ENCODE measurements around the gene UNC5A. TPM values are rescaled to one million over a fixed set of nuclear protein-coding genes. Genes with fewer than 3 reads are reported as not detected.

Gene UNC5A
- total and polyA plus RNA-seq, 2 of the 8 experiments (the other 6 are each of a cell fraction or from before 2014, with no cell fraction given), result 4.0 to 7.6 TPM

- 91% methylated on average over 2 of the region's 2 CpGs; no CpG with 5 or more reads in 1 of the 2 experiments for WGBS, 2 experiments (ENCODE audit: extremely low coverage in 1 of 2, insufficient coverage in 1 of 2, insufficient read length in 1 of 2, insufficient replicate concordance in 2 of 2, low coverage in 1 of 2, low lambda C conversion rate in 2 of 2, missing lambda C conversion rate in 1 of 2)
- H3K9ac ChIP-seq (replicated peaks in 1 of 4; ENCODE audit: extremely low read depth in 1 of 4, low read depth in 3 of 4, low read length in 3 of 4), result no peak overlapping the region
- TF ChIP-seq CEBPB (IDR thresholded peaks at IDR 0.05; ENCODE audit: low read depth, low read length), result no peak
- TF ChIP-seq EP300 (IDR thresholded peaks at IDR 0.05; ENCODE audit: borderline replicate concordance in 1 of 2, low read depth in 2 of 2, low read length in 2 of 2), result no peak
- no peak for TF ChIP-seq TCF12 (IDR thresholded peaks at IDR 0.05; ENCODE audit: low read depth, low read length)
- TF ChIP-seq, protein P1, sequence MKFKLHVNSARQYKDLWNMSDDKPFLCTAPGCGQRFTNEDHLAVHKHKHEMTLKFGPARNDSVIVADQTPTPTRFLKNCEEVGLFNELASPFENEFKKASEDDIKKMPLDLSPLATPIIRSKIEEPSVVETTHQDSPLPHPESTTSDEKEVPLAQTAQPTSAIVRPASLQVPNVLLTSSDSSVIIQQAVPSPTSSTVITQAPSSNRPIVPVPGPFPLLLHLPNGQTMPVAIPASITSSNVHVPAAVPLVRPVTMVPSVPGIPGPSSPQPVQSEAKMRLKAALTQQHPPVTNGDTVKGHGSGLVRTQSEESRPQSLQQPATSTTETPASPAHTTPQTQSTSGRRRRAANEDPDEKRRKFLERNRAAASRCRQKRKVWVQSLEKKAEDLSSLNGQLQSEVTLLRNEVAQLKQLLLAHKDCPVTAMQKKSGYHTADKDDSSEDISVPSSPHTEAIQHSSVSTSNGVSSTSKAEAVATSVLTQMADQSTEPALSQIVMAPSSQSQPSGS (IDR thresholded peaks at IDR 0.05; ENCODE audit: low read length), result no peak
- TF ChIP-seq SP2 (IDR thresholded peaks at IDR 0.05; ENCODE audit: low read length), result no peak
- no peak for TF ChIP-seq CBX5 (IDR thresholded peaks at IDR 0.05; ENCODE audit: low read depth, low read length)
- no peak for TF ChIP-seq SUZ12 (IDR thresholded peaks at IDR 0.05; ENCODE audit: low read length)
- TF ChIP-seq BACH1 (IDR thresholded peaks at IDR 0.05; ENCODE audit: low read length), result no peak
- TF ChIP-seq KDM1A (IDR thresholded peaks at IDR 0.05; ENCODE audit: borderline replicate concordance, low read length), result no peak
- TF ChIP-seq RXRA (IDR thresholded peaks at IDR 0.05; ENCODE audit: insufficient read depth, low read depth, low read length), result no peak
- TF ChIP-seq RAD21 (IDR thresholded peaks at IDR 0.05 in 1 of 2, conservative IDR thresholded peaks at IDR 0.05 in 1 of 2; ENCODE audit: low read depth in 2 of 2, low read length in 2 of 2), result no peak
- no peak for TF ChIP-seq SP1 (IDR thresholded peaks at IDR 0.05; ENCODE audit: low read depth, low read length)
- TF ChIP-seq SRF (IDR thresholded peaks at IDR 0.05; ENCODE audit: low read depth, low read length), result no peak
These were observed 48.6 kb upstream of the UNC5A start for GRCh38 chr5:176761755-176762154.

More at GRCh38 chr5:176761755-176762154, 48.6 kb upstream of the UNC5A start:
- Histone ChIP-seq H3K79me1 (ENCODE audit: low read depth, low read length) (no peaks in the 10 kb centered on the region), H3K23ac (ENCODE audit: insufficient read length) (no peak overlapping the region), H4K91ac (replicated peaks; ENCODE audit: insufficient read length, low read length) (no peak overlapping the region), H3K4me1 (replicated peaks in 1 of 4; ENCODE audit: control insufficient read depth in 3 of 4, insufficient read depth in 4 of 4, low read length in 3 of 4) (no peaks in the 10 kb centered on the region), H3K18ac (ENCODE audit: extremely low read depth, low read length) (no peak overlapping the region), H3K4me2 (ENCODE audit: insufficient read depth in 1 of 2, low read depth in 2 of 2, low read length in 2 of 2) (no peak overlapping the region), H2BK20ac (ENCODE audit: low read length) (0 out of 2 replicates have a peak overlapping the region, but pooled peaks have one; percentile 15), H4K8ac (ENCODE audit: extremely low read depth, insufficient read depth, low read length) (no peak overlapping the region), H3K9me3 (ENCODE audit: insufficient read depth in 2 of 2, low read depth in 1 of 2, low read length in 1 of 2) (no peaks in the 10 kb centered on the region), H2BK12ac (ENCODE audit: low read depth, low read length) (no peak overlapping the region), H3K4me3 (ENCODE audit: extremely low read depth in 1 of 4, insufficient read depth in 2 of 4, low read depth in 3 of 4, low read length in 4 of 4) (no peak overlapping the region), H2BK15ac (ENCODE audit: low read length) (no peak overlapping the region), H2BK5ac (ENCODE audit: low read depth, low read length) (no peak overlapping the region), H3K23me2 (ENCODE audit: low read depth, low read length) (no peaks in the 10 kb centered on the region), H4K5ac (ENCODE audit: insufficient read length, low read depth, low read length) (no peak overlapping the region), H2AFZ (ENCODE audit: low read length) (no peak overlapping the region), H2AK5ac (ENCODE audit: low read depth, low read length) (no peak overlapping the region), H3K27ac (ENCODE audit: low read depth, low read length) (no peak overlapping the region), H4K20me1 (replicated peaks in 1 of 2; ENCODE audit: control insufficient read depth in 1 of 2, insufficient read depth in 2 of 2, low read length in 2 of 2) (no peaks in the 10 kb centered on the region), H3K27me3 (replicated peaks in 1 of 4; ENCODE audit: control insufficient read depth in 3 of 4, extremely low read depth in 1 of 4, insufficient read depth in 3 of 4, low read length in 3 of 4) (no peaks in the 10 kb centered on the region), H3K56ac (replicated peaks; ENCODE audit: insufficient read length, low read depth, low read length) (no peak overlapping the region), H3K79me2 (ENCODE audit: control insufficient read depth in 1 of 2, insufficient read depth in 2 of 2, low read length in 2 of 2) (no peaks in the 10 kb centered on the region), H2BK120ac (replicated peaks; ENCODE audit: low read depth, low read length) (no peak overlapping the region), H3K36me3 (ENCODE audit: control insufficient read depth in 2 of 4, insufficient read depth in 4 of 4, low read length in 3 of 4) (no peaks in the 10 kb centered on the region), H3K4ac (replicated peaks; ENCODE audit: insufficient read length, low read depth, low read length) (no peak overlapping the region), H3K14ac (ENCODE audit: insufficient read length) (no peak overlapping the region)
- CTCF ChIA-PET (ENCODE audit: partially characterized antibody), result interaction anchor here (1.0 to 1.3 kb wide), 2 partner anchors 14 to 48 kb away, joined by 3 read pairs; no protein-coding TSS in a partner anchor
- POLR2A ChIA-PET (ENCODE audit: partially characterized antibody), result no interaction called here
- DNase-seq (ENCODE audit: low read depth in 1 of 2, low spot score in 2 of 2) (no peak), FAIRE-seq (no peak)

Data from H1 (cell line).